Measurements from ENCODE around the gene GAL3ST2.
A peak's percentile ranks its signal among the peaks of the same experiment; 100 is the strongest.

GAL3ST2 gene

DNA sequence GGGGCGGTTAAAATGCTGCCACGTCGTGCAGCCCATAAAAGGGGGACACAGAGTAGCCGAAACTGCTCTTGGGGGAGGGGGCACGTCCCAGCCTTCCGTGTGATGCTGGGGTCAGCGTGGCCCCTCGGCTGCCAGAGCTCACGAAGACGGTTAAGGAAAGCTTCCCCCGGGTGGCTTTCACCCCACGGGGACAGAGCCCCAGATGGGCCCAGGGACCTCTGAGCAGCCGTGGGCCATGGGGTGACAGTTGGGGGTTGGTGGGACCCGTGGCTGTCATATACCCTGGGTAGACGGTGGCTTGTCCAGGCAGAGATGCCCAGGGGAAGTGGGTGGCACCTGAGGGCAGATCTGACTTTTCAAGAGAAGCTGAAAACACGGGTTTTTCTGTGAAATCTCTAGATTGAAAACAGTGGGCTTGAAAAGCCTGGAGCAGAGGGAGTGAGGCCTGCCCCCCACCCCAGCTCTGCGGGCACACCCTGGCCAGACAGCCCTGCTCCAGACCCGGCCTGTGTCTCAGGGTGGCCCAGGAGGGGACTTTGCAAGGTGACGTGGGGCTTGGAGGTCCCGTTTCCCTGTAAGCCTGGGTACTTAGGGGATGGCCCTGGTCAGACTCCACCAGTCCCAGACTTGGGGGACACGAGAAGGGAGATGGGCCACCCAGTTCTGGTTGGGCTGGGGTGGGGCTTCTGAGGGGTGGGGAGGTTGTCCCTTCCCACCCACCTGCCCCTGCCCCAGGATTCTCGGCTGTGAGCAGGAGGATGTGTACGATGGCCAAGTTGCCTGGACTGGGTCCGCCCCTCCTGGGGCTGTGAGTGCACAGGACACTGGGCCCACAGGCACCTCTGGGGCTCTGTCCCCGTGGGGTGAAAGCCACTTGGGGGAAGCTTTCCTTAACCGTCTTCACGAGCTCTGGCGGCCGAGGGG, 33.0 kb downstream of the GAL3ST2 start:
- no peaks in the 10 kb centered on the region for H3K9me3 ChIP-seq (ENCODE audit: control insufficient read depth, low read length)
- H3K27me3 ChIP-seq (replicated peaks; ENCODE audit: control insufficient read depth, insufficient read depth, low read length, poor library complexity, severe bottlenecking): peaks cover under 1% of the 10 kb centered on the region
- DNase-seq: no peak
- H3K4me1 ChIP-seq (ENCODE audit: control insufficient read depth, insufficient read depth, low read length, poor library complexity, severe bottlenecking): peaks cover 13% of the 10 kb centered on the region
- no peak overlapping the region for H3K4me3 ChIP-seq (ENCODE audit: insufficient read depth, low read depth, low read length, poor library complexity, severe bottlenecking)
- no peak overlapping the region for H3K27ac ChIP-seq (ENCODE audit: insufficient read depth, low read length, poor library complexity, severe bottlenecking)
- H3K36me3 ChIP-seq (ENCODE audit: control insufficient read depth, insufficient read depth, low read length): no peaks in the 10 kb centered on the region

DNA sequence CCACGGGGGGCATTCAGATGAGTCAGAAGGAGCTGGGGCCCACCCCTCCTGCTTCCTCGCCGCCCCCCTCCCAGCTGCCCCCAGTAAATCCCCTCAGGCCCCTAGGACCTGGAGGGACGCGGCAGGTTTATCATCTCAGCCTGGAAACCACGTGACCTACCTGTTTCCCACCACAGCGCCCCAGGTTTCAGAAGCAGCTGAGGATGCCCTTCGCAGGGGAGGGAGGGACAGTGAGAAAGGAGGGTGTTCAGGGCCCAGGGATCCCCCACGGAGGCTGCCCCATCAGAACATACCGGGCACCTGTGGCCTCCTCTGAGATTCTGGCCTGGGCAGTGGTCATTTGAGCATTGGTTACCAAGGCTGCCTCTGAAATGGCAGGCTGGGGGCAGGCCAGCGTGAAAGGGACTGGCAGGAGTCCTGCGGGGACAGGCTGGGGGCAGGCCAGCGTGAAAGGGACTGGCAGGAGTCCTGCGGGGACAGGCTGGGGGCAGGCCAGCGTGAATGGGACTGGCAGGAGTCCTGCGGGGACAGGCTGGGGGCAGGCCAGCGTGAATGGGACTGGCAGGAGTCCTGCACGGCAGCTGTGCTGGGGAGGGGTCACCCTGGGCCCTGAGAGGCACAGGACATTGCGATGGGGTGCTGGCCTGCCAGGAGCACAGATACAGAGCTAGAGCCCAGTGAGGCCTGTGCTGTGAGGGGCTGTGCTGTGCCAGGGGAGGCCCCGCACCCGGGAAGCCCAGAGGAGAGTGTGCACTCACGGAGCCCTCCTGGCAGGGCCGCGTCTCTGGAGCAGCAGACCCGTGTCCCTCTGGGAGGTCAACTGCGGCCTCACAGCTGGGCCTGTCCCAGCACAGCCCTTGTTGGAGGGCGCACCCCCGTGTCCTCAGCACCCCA, 33.9 kb downstream of the GAL3ST2 start:
- DNase-seq: no peak
- Histone ChIP-seq H3K27ac (ENCODE audit: insufficient read depth, low read length, poor library complexity, severe bottlenecking) (no peak overlapping the region), H3K4me3 (ENCODE audit: insufficient read depth, low read depth, low read length, poor library complexity, severe bottlenecking) (no peak overlapping the region)

GRCh38 chr2:241811201-241811951, 34.8 kb downstream of the GAL3ST2 start:
- no peak overlapping the region for H3K27ac ChIP-seq (ENCODE audit: insufficient read depth, low read length, poor library complexity, severe bottlenecking)
- no peaks in the 10 kb centered on the region for H3K27me3 ChIP-seq (replicated peaks; ENCODE audit: control insufficient read depth, insufficient read depth, low read length, poor library complexity, severe bottlenecking)
- H3K36me3 ChIP-seq (ENCODE audit: control insufficient read depth, insufficient read depth, low read length): no peaks in the 10 kb centered on the region
- DNase-seq: no peak
- no peaks in the 10 kb centered on the region for H3K9me3 ChIP-seq (ENCODE audit: control insufficient read depth, low read length)
- no peak overlapping the region for H3K4me3 ChIP-seq (ENCODE audit: insufficient read depth, low read depth, low read length, poor library complexity, severe bottlenecking)
- H3K4me1 ChIP-seq (ENCODE audit: control insufficient read depth, insufficient read depth, low read length, poor library complexity, severe bottlenecking): peaks cover 8% of the 10 kb centered on the region

More for the DNA sequence above, 33.9 kb downstream of the GAL3ST2 start:
- no peaks in the 10 kb centered on the region for H3K9me3 ChIP-seq (ENCODE audit: control insufficient read depth, low read length)
- H3K4me1 ChIP-seq (ENCODE audit: control insufficient read depth, insufficient read depth, low read length, poor library complexity, severe bottlenecking): peaks cover 8% of the 10 kb centered on the region
- H3K27me3 ChIP-seq (replicated peaks; ENCODE audit: control insufficient read depth, insufficient read depth, low read length, poor library complexity, severe bottlenecking): no peaks in the 10 kb centered on the region
- no peaks in the 10 kb centered on the region for H3K36me3 ChIP-seq (ENCODE audit: control insufficient read depth, insufficient read depth, low read length)

DNA sequence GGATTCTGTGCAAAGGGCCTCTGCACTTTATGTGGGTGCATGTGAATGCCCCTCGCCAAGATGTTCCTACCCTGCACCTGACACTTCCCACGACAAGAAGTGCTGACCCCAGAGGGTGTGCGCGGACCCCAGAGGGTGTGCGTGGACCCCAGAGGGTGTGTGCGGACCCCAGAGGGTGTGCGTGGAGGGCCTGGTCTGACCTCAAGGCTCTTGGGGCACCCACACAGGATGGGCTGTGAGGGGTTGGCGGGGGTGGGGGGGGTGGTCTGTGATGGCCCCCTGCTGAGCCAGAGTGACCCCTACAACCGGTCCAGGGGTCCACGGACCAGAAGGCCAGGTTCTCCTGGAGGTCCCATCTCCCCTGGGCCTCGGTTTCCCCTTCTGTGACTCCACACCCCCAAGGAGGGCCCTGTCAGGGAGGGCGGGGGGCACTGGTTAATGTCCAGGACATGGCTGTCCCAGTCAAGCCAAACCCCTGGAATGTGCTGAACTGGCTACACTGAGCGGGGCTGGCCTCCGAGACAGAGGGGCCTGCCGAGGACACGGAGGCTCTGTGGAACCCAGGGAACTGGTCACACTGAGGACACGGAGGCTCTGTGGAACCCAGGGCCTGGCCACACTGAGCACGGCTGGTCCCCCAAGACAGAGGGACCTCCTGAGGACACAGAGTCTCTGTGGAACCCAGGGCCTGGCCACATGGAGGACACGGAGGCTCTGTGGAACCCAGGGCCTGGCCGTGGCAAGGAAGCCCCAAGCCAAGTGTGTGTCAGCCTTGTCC, 35.5 kb downstream of the GAL3ST2 start:
- no peaks in the 10 kb centered on the region for H3K9me3 ChIP-seq (ENCODE audit: control insufficient read depth, low read length)
- H3K27me3 ChIP-seq (replicated peaks; ENCODE audit: control insufficient read depth, insufficient read depth, low read length, poor library complexity, severe bottlenecking): no peaks in the 10 kb centered on the region
- H3K4me1 ChIP-seq (ENCODE audit: control insufficient read depth, insufficient read depth, low read length, poor library complexity, severe bottlenecking): peaks cover 8% of the 10 kb centered on the region

GRCh38 chr2:241812730-241813643, 36.4 kb downstream of the GAL3ST2 start:
- Histone ChIP-seq H3K4me1 (ENCODE audit: control insufficient read depth, insufficient read depth, low read length, poor library complexity, severe bottlenecking) (peaks cover 13% of the 10 kb centered on the region), H3K27ac (ENCODE audit: insufficient read depth, low read length, poor library complexity, severe bottlenecking) (no peak overlapping the region), H3K36me3 (ENCODE audit: control insufficient read depth, insufficient read depth, low read length) (no peaks in the 10 kb centered on the region), H3K4me3 (ENCODE audit: insufficient read depth, low read depth, low read length, poor library complexity, severe bottlenecking) (no peak overlapping the region), H3K9me3 (ENCODE audit: control insufficient read depth, low read length) (no peaks in the 10 kb centered on the region), H3K27me3 (replicated peaks; ENCODE audit: control insufficient read depth, insufficient read depth, low read length, poor library complexity, severe bottlenecking) (no peaks in the 10 kb centered on the region)
- DNase-seq: no peak

More for the DNA sequence above, 35.5 kb downstream of the GAL3ST2 start:
- no peak overlapping the region for H3K27ac ChIP-seq (ENCODE audit: insufficient read depth, low read length, poor library complexity, severe bottlenecking)
- DNase-seq: no peak
- H3K4me3 ChIP-seq (ENCODE audit: insufficient read depth, low read depth, low read length, poor library complexity, severe bottlenecking): no peak overlapping the region
- no peaks in the 10 kb centered on the region for H3K36me3 ChIP-seq (ENCODE audit: control insufficient read depth, insufficient read depth, low read length)

DNA sequence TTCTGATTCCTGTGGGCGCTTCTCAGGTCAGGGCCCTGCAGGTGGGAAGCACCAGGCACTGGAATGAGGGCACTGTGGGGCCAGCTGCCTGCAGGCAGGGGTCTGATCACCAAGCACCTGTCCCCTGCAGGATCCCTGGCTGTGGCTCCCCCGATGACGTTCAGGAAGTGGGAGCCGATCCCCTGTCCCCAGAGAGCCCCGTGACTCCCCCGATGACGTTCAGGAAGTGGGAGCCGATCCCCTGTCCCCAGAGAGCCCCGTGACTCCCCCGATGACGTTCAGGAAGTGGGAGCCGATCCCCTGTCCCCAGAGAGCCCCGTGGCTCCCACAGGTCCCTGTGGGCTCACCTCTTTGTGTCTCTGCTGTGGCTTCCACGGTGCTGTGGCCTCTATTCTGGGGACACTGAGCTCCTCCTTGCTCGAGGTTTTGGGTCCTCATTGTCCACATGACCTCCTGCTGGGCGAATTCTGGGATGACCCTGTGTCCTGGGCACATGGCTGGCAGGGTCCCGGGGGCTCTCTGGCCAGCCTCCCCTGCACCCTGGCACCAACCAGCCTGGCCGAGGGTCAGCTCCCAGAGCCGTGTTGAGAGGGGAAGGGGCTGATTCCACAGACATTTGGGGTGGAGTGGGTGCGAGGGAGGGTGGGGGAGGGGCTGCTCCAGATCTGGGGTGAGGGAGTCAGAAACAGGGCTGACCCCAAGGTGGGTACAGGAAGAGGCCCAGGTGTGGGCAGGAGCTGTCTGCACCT, 37.2 kb downstream of the GAL3ST2 start:
- H3K4me1 ChIP-seq (ENCODE audit: control insufficient read depth, insufficient read depth, low read length, poor library complexity, severe bottlenecking): peaks cover 13% of the 10 kb centered on the region
- peak; percentile 20 to 58 (median 25) for DNase-seq
- H3K27ac ChIP-seq (ENCODE audit: insufficient read depth, low read length, poor library complexity, severe bottlenecking): no peak overlapping the region
- H3K36me3 ChIP-seq (ENCODE audit: control insufficient read depth, insufficient read depth, low read length): no peaks in the 10 kb centered on the region
- no peaks in the 10 kb centered on the region for H3K9me3 ChIP-seq (ENCODE audit: control insufficient read depth, low read length)
- H3K27me3 ChIP-seq (replicated peaks; ENCODE audit: control insufficient read depth, insufficient read depth, low read length, poor library complexity, severe bottlenecking): no peaks in the 10 kb centered on the region
- H3K4me3 ChIP-seq (ENCODE audit: insufficient read depth, low read depth, low read length, poor library complexity, severe bottlenecking): no peak overlapping the region

- H3K4me3 ChIP-seq (ENCODE audit: insufficient read depth, low read depth, low read length, poor library complexity, severe bottlenecking): no peak overlapping the region
- no peaks in the 10 kb centered on the region for H3K27me3 ChIP-seq (replicated peaks; ENCODE audit: control insufficient read depth, insufficient read depth, low read length, poor library complexity, severe bottlenecking)
- no peak for DNase-seq
- H3K9me3 ChIP-seq (ENCODE audit: control insufficient read depth, low read length): no peaks in the 10 kb centered on the region
- no peaks in the 10 kb centered on the region for H3K36me3 ChIP-seq (ENCODE audit: control insufficient read depth, insufficient read depth, low read length)
- peaks cover 13% of the 10 kb centered on the region for H3K4me1 ChIP-seq (ENCODE audit: control insufficient read depth, insufficient read depth, low read length, poor library complexity, severe bottlenecking)
- H3K27ac ChIP-seq (ENCODE audit: insufficient read depth, low read length, poor library complexity, severe bottlenecking): no peak overlapping the region
Measured at GRCh38 chr2:241814393-241814642, 37.7 kb downstream of the GAL3ST2 start.

DNA sequence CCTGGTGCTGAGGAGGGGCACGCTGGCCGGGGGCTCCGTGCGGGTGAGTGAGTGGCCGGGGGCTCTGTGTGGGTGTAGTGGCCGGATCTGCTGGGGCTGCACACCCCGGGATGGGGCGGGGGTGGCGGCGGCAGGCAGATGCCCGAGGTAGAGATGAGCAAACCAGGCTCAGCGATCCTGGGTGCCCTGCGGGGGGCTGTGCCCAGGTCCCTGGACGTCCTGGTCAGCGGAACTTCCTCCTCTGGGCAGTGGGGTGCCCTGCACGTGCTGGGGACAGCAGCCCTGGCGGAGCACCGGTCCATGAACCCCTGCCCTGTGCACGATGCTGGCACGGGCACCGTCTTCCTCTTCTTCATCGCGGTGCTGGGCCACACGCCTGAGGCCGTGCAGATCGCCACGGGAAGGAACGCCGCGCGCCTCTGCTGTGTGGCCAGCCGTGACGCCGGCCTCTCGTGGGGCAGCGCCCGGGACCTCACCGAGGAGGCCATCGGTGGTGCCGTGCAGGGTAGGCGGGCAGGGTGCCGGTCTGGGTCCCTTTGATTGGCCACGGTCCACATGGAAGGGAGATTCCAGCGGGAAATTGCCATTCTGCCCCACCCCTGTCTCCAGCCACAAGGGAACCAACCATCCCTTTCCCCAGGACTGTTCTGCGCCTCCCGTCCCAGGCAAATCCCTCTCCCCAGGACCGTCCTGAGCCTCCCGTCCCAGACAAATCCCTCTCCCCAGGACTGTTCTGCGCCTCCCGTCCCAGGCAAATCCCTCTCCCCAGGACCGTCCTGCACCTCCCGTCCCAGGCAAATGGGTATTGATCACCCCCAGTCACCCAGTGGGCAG, 38.2 kb downstream of the GAL3ST2 start:
- no peaks in the 10 kb centered on the region for H3K27me3 ChIP-seq (replicated peaks; ENCODE audit: control insufficient read depth, insufficient read depth, low read length, poor library complexity, severe bottlenecking)
- peaks cover 13% of the 10 kb centered on the region for H3K4me1 ChIP-seq (ENCODE audit: control insufficient read depth, insufficient read depth, low read length, poor library complexity, severe bottlenecking)
- no peak for DNase-seq
- no peak overlapping the region for H3K27ac ChIP-seq (ENCODE audit: insufficient read depth, low read length, poor library complexity, severe bottlenecking)
- H3K4me3 ChIP-seq (ENCODE audit: insufficient read depth, low read depth, low read length, poor library complexity, severe bottlenecking): no peak overlapping the region
- H3K36me3 ChIP-seq (ENCODE audit: control insufficient read depth, insufficient read depth, low read length): no peaks in the 10 kb centered on the region
- no peaks in the 10 kb centered on the region for H3K9me3 ChIP-seq (ENCODE audit: control insufficient read depth, low read length)

All from effector memory CD4-positive, alpha-beta T cell (primary cell).